A673 (cell line): ENCODE data around the gene CYBRD1. TPM values are rescaled to one million over a fixed set of nuclear protein-coding genes. Genes with fewer than 3 reads are reported as not detected.

Source experiments
- BruUV-seq: library from RNA; stranded (reverse); fragments of 400-500 nt; replicated peaks from 2 replicates; lab custom pipeline; 2021; lab: Mats Ljungman, UMichigan
- CTCF ChIA-PET: fragments of 300-600 bp; sonication (Branson Sonifier 250); formaldehyde crosslinking; loops from one replicate; lab custom pipeline; 2022; ENCODE audit warnings: antibody characterized with exemption; lab: Charles Lee
- POLR2A ChIA-PET: fragments of 300-600 bp; sonication (Branson Sonifier 250); formaldehyde crosslinking; loops from one replicate; lab custom pipeline; 2022; ENCODE audit warnings: antibody characterized with exemption; ENCODE audit not compliant: low non-redundant PET; lab: Charles Lee
- DNase-seq: peaks from one replicate; pipeline ENCODE4 v3.0.0-alpha.2; 2015; ENCODE audit warnings: low spot score
- H3K27ac ChIP-seq: fragments of 200-600 bp; sonication (generic); 2 replicates; pipeline ENCODE4 v1.5.1; 2016; ENCODE audit warnings: mixed run types, low read depth, mild to moderate bottlenecking, mixed read lengths, antibody characterized with exemption, low read length; ENCODE audit not compliant: poor library complexity, severe bottlenecking
- H3K27me3 ChIP-seq: fragments of 200-600 bp; sonication (generic); replicated peaks from 2 replicates; pipeline ENCODE4 v1.6.1; 2017; ENCODE audit warnings: mixed run types, low read depth, mild to moderate bottlenecking, mixed read lengths, antibody characterized with exemption, low read length; ENCODE audit not compliant: insufficient read depth, poor library complexity
- H3K36me3 ChIP-seq: fragments of 200-600 bp; sonication (generic); 2 replicates; pipeline ENCODE4 v1.6.1; 2016; ENCODE audit warnings: mixed run types, mild to moderate bottlenecking, mixed read lengths, antibody characterized with exemption, low read length; ENCODE audit not compliant: insufficient read depth, poor library complexity, severe bottlenecking
- H3K4me1 ChIP-seq: fragments of 200-600 bp; sonication (generic); 2 replicates; pipeline ENCODE4 v1.6.1; 2017; ENCODE audit warnings: mixed run types, mild to moderate bottlenecking, mixed read lengths, antibody characterized with exemption, low read length; ENCODE audit not compliant: insufficient read depth, poor library complexity, severe bottlenecking
- H3K4me3 ChIP-seq: fragments of 200-600 bp; sonication (generic); 2 replicates; pipeline ENCODE4 v1.5.1; 2016; ENCODE audit warnings: low read depth, mixed run types, mild to moderate bottlenecking, mixed read lengths, low read length; ENCODE audit not compliant: poor library complexity, severe bottlenecking
- H3K9me3 ChIP-seq: fragments of 200-600 bp; sonication (generic); 2 replicates; pipeline ENCODE4 v1.6.1; 2016; ENCODE audit warnings: mixed run types, low read depth, mild to moderate bottlenecking, mixed read lengths, antibody characterized with exemption, low read length; ENCODE audit not compliant: poor library complexity, severe bottlenecking
- EZH2 ChIP-seq: fragments of 200-600 bp; sonication (generic); IDR thresholded peaks from 2 replicates; pipeline ENCODE4 v1.6.1; 2017; ENCODE audit warnings: borderline replicate concordance, low read depth, mild to moderate bottlenecking, mixed read lengths, antibody characterized with exemption, low read length; ENCODE audit not compliant: poor library complexity, severe bottlenecking
- intact Hi-C: fragments of 100-400 bp; cut with micrococcal nuclease; formaldehyde crosslinking; loops from one replicate; pipeline ENCODE4 v1.10.0; 2022; ENCODE audit not compliant: unreplicated experiment
- total RNA-seq: library from RNA; stranded (reverse); gene quantifications from 2 replicates; pipeline ENCODE4 v1.2.3, GENCODE V29; 2021
- TF ChIP-seq, protein P1 (sequence below): fragments of 300-800, 200-600 bp; sonication (generic); conservative IDR thresholded peaks from 2 replicates; pipeline ENCODE4 v1.5.1; 2017; ENCODE audit warnings: low read depth, mild to moderate bottlenecking, antibody characterized with exemption, low read length, moderate library complexity, mixed read lengths

CYBRD1 gene
- total RNA-seq, 1 experiment from 2014 or later: 7.3 TPM

DNA sequence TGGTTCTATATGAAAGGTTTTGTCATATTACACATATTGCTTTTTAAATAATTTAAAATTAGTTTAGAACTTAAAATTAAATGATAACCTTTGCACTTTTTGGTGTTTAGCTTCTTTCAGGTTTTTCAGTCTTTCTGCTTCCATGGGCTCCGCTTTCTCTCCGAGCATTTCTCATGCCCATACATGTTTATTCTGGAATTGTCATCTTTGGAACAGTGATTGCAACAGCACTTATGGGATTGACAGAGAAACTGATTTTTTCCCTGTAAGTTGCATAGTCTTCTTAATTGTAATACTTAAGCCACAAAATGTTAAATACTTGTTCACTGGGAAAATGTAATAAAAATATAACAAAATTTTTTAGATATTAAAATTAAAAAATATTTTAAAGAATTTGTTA is 31.0 kb downstream of the CYBRD1 start:
- ChIA-PET POLR2A (no interaction called here), CTCF (no interaction called here)
- H3K36me3 ChIP-seq: no peaks in the 10 kb centered on the region
- no peak for TF ChIP-seq EZH2
- TF ChIP-seq, protein P1, sequence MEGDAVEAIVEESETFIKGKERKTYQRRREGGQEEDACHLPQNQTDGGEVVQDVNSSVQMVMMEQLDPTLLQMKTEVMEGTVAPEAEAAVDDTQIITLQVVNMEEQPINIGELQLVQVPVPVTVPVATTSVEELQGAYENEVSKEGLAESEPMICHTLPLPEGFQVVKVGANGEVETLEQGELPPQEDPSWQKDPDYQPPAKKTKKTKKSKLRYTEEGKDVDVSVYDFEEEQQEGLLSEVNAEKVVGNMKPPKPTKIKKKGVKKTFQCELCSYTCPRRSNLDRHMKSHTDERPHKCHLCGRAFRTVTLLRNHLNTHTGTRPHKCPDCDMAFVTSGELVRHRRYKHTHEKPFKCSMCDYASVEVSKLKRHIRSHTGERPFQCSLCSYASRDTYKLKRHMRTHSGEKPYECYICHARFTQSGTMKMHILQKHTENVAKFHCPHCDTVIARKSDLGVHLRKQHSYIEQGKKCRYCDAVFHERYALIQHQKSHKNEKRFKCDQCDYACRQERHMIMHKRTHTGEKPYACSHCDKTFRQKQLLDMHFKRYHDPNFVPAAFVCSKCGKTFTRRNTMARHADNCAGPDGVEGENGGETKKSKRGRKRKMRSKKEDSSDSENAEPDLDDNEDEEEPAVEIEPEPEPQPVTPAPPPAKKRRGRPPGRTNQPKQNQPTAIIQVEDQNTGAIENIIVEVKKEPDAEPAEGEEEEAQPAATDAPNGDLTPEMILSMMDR: no peak
- no TSS peak for BruUV-seq
- H3K4me1 ChIP-seq: peaks cover 22% of the 10 kb centered on the region
- no peak for DNase-seq
- H3K27me3 ChIP-seq: no peaks in the 10 kb centered on the region
- no peak overlapping the region for H3K4me3 ChIP-seq
- H3K9me3 ChIP-seq: no peaks in the 10 kb centered on the region
- intact Hi-C loops: no loop called here
- no peak overlapping the region for H3K27ac ChIP-seq

DNA sequence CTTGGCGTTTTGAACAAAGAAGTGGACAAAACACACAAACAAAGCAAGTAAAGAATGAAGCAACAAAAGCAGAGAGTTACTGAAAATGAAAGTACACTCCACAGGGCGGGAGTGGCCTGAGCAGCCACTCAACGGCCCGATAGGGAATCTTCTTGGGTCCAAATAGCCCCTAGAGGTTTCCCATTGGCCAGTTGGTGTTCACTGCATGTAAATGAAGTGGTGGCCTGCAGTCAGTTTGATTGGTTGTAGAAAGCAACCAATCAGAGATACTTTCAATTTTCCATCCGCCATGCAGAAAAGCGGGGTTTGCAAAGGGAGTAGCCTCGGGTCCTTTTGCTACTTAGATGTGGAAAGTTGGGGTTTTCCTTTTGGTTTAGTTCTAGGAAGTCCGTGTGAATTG is 31.6 kb downstream of the CYBRD1 start:
- intact Hi-C loops: no loop called here
- CTCF ChIA-PET: no interaction called here
- peaks cover 22% of the 10 kb centered on the region for H3K4me1 ChIP-seq
- POLR2A ChIA-PET: no interaction called here
- BruUV-seq: no TSS peak
- H3K27me3 ChIP-seq: no peaks in the 10 kb centered on the region
- H3K4me3 ChIP-seq: no peak overlapping the region
- no peak for TF ChIP-seq EZH2
- TF ChIP-seq, protein P1: no peak
- DNase-seq: peak; percentile 39
- H3K9me3 ChIP-seq: no peaks in the 10 kb centered on the region
- no peak overlapping the region for H3K27ac ChIP-seq
- H3K36me3 ChIP-seq: no peaks in the 10 kb centered on the region

DNA sequence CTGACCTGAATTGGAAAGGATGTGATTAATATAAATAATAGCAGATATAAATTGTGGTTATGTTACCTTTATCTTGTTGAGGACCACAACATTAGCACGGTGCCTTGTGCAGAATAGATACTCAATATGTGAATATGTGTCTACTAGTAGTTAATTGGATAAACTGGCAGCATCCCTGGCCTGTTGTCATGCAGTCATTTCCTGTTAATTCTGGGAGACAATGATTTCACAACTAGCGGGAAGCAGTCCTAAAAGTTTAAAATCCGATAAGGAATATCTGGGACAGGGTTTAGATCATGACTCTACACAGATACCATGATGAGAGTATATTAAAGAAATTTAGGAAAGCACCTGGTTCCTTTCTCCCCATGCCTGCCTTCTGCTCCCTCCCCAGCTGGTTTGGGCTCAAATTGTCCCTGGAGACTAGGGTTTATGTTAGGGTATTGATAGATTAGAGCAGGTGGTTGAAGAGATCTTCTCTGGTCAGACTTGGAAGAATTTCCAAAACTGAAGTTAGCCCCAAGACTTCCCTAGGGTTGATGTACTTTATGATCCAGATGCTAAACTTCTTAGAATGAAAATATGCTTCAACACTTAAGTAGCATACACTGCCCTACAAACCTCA is 32.8 kb downstream of the CYBRD1 start:
- Histone ChIP-seq H3K4me1 (peaks cover 22% of the 10 kb centered on the region), H3K4me3 (no peak overlapping the region), H3K27ac (no peak overlapping the region), H3K36me3 (no peaks in the 10 kb centered on the region), H3K9me3 (no peaks in the 10 kb centered on the region), H3K27me3 (no peaks in the 10 kb centered on the region)
- intact Hi-C loops: no loop called here
- no TSS peak for BruUV-seq
- ChIA-PET CTCF (no interaction called here), POLR2A (no interaction called here)
- TF ChIP-seq EZH2: no peak
- TF ChIP-seq, protein P1: no peak
- peak; percentile 58 for DNase-seq
